Stimulated activated CD8-positive, alpha-beta memory T cell treated with anti-CD3 and anti-CD28 coated beads, Interleukin-4, amount 100 ng/mL, for 4 hours (primary cell): ENCODE data around the gene CCNL2.

Experiments used
- DNase-seq, 2 donors: peaks; one replicate each; pipeline ENCODE4 v3.0.0-alpha.2; 2020; ENCODE audit warnings: low read depth in 2 of 2, low spot score in 1 of 2

The CCNL2 gene

GRCh38 chr1:1343811-1344421 is 55.2 kb downstream of the CCNL2 start:
- DNase-seq, result no peak

DNA sequence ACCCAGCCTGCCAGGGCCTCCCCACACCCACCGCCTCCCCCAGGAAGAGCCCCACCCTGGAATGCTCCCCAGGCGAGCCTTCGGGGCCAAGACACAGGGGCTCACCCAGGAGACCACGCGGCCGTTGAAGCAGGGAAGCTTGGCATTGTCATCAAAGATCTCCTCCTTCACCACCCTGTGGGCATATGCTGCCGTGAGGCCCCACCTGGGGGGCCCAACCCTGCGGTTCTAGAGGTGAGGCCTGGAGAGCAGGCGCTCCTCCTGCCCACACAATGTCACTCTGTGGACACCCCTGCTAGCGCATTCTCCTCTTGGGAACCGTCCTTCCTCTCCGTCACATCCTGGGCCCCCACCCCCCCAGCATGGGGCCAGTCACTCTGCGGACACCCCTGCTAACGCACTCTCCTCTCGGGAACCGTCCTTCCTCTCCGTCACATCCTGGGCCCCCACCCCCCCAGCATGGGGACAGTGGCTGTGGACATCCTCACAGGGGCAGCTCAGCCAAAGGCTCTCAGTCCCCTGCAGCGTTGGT is 56.5 kb downstream of the CCNL2 start:
- DNase-seq, result no peak

- DNase-seq, result no peak
Measured at GRCh38 chr1:1342061-1342562, 57.0 kb downstream of the CCNL2 start.

- DNase-seq, result no peak
Measured at GRCh38 chr1:1341549-1342021, 57.5 kb downstream of the CCNL2 start.

GRCh38 chr1:1340791-1341548 is 58.2 kb downstream of the CCNL2 start:
- DNase-seq, result no peak

DNA sequence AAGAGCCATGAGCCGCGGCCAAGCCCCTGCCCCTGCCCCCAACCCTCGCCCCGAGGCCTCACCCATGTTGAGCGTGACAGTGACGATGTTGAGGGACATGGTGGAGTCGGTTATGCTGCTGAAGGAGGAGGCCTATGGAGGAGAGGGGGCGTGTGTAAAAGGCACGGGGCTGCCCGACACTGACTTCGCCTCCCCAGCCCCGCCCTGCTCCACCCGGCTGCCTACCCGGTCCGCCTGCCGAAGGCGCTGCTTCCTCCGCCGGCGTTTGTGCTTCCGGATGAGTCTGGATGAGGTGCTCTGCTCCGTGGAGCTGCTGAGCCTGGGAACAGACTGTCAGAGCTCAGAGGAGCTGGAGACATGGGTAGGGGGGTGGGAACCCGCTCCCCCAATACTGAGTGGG is 59.0 kb downstream of the CCNL2 start:
- DNase-seq, result no peak

DNA sequence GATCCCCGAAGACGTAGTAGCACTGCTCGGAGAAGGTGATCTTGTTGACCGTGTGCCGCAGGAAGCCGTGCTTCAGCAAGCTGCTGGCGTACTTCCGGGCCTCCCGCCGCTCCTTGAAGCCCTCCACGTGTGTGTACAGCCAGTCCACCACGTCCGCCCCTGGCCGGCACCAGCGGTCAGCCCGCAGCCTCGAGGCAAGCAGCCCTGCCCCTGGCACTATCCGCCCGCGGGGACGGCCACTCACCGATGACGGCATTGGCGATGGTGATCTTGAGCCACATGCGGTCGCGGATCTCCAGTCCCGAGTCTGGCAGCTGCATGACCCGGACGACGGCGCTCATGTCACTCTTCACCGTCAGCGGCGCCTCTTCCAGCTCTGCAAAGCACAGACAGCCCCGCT is 60.9 kb downstream of the CCNL2 start:
- no peak for DNase-seq

DNA sequence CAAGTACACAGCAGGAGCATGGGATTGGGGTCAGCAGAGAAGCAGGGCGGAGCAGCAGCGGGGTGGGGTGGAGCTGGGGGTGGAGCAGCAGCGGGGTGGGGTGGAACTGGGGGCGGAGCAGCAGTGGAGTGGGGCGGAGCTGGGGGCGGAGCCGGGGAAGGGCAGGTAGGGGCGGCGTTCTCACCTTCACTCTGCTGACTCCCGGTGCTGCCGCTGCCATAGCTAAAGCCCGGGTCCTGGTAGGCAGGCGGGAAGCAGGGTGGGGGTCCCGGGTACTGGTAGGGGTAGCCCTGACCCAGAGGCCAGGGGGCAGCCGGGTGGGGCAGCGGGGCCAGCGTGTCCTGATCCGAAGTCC is 61.4 kb downstream of the CCNL2 start:
- no peak for DNase-seq

GRCh38 chr1:1336931-1337792 is 62.0 kb downstream of the CCNL2 start:
- no peak for DNase-seq

GRCh38 chr1:1336446-1336845 is 62.7 kb downstream of the CCNL2 start:
- DNase-seq, result no peak

- no peak for DNase-seq
Measured at GRCh38 chr1:1335792-1336248, 63.3 kb downstream of the CCNL2 start.
